Mucosa of descending colon (tissue), 3 donors: ENCODE measurements around the gene CNOT3. TPM values are rescaled to one million over a fixed set of nuclear protein-coding genes. Genes with fewer than 3 reads are reported as not detected.

ENCODE experiments used
- ATAC-seq: fragments of 200-7000 bp; cut with Tn5 transposase; one replicate; pipeline ENCODE4 v1.9.1; 2020; ENCODE audit warnings: mild to moderate bottlenecking, moderate library complexity
- DNase-seq, 3 donors: peaks; one replicate each; pipeline ENCODE4 v3.0.0-alpha.2; 2020
- H3K36me3 ChIP-seq: fragments of 200-600 bp; one replicate; pipeline ENCODE4 v1.8.0; 2021; ENCODE audit warnings: low read depth, mild to moderate bottlenecking
- H3K4me1 ChIP-seq: fragments of 200-600 bp; one replicate; pipeline ENCODE4 v1.8.0; 2021; ENCODE audit warnings: low read depth, mild to moderate bottlenecking
- H3K4me3 ChIP-seq: fragments of 200-600 bp; one replicate; pipeline ENCODE4 v1.8.0; 2021; ENCODE audit warnings: mild to moderate bottlenecking
- H3K9me3 ChIP-seq: fragments of 200-600 bp; one replicate; pipeline ENCODE4 v1.8.0; 2021; ENCODE audit warnings: mild to moderate bottlenecking
- intact Hi-C, 2 donors: fragments of 100-400 bp; cut with DNase I in 1 of 2; cut with micrococcal nuclease in 1 of 2; formaldehyde crosslinking; loops; one replicate each; pipeline versions ENCODE4 v1.11.0 to v1.11.1; 2022; cut with DNase I, micrococcal nuclease
- total RNA-seq, 3 donors: library from RNA; stranded (reverse); fragmentation: NEBNext Ultra II Directional in 2 of 3; extraction: Animal tissue kit (Norgen Biotek cat#: 25700) in 2 of 3; gene quantifications; one replicate each; pipeline versions ENCODE4 v1.2.1 to v1.2.4, GENCODE V29; 2021 to 2023
- TF ChIP-seq, protein P1 (sequence below): fragments of 200-600 bp; IDR thresholded peaks from one replicate; pipeline ENCODE4 v1.8.0; 2022; ENCODE audit warnings: antibody characterized with exemption, mild to moderate bottlenecking
- donor health status: DM: no; HTN: no; CAD: no; lungs with moderate emphysema.
- donor health status: DM: no; HTN: no; CAD: no.
- donor health status: DM: no; HTN: yes; CAD: no.

The CNOT3 gene
- total RNA-seq, 3 donors from 2014 or later = 42.4 to 47.9 (median 43.7) TPM

DNA sequence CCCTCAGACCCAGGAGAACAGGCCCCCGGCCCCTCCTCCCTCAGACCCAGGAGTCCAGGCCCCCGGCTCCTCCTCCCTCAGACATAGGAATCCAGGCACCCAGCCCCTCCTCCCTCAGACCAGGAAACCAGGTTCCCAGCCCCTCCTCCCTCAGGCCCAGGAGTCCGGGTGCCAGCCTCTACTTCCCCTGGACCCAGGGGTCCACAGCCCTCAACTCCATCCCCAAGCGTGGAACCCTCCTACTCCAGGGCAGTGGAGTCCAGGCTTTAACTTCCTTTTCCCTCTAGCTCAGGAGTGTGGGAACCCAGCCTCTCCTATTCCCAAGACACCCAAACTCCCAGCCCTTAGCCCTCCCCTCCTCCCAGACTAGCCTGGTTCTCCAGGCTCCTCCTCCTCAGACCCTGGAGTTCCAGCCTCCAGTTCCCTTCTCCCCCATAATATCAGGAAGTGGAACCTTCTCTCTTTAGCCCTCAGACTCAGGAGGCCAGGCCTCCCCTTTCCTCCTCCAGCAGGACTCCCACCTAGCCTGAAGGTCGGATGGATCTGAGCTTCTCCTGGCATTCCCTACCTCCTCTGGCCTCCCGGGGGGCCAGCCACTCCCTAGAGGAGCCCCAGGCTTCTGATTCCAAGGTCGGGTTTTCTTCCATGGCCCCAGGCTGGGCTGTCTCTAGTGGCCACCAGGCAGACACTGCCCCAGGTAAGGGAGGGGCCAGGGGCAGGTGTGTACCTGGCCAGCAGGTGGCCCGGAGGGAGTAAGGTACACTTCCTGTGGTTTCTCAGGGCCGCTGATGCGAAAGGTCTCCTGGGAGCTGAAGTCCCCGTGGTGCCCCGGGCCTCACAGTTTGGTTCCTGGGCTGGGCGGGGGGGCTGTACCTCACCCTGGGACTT is 35.2 kb downstream of the CNOT3 start, which contains the start of gene TMC4:
TSS of gene TMC4 (minus strand) at position 690 of the 888 bp plus-strand sequence. CDS start at position 647, 43 bp downstream.
- no peaks in the 10 kb centered on the region for H3K36me3 ChIP-seq
- peak within 1 kb of the TSS; percentile 27 for H3K4me3 ChIP-seq
- DNase-seq (peak; percentile 86 to 87 (median 86)), ATAC-seq (peak; percentile 97)
- no peaks in the 10 kb centered on the region for H3K9me3 ChIP-seq
- intact Hi-C loops = no loop called here
- H3K4me1 ChIP-seq = peaks cover 3% of the 10 kb centered on the region
- TF ChIP-seq, protein P1, sequence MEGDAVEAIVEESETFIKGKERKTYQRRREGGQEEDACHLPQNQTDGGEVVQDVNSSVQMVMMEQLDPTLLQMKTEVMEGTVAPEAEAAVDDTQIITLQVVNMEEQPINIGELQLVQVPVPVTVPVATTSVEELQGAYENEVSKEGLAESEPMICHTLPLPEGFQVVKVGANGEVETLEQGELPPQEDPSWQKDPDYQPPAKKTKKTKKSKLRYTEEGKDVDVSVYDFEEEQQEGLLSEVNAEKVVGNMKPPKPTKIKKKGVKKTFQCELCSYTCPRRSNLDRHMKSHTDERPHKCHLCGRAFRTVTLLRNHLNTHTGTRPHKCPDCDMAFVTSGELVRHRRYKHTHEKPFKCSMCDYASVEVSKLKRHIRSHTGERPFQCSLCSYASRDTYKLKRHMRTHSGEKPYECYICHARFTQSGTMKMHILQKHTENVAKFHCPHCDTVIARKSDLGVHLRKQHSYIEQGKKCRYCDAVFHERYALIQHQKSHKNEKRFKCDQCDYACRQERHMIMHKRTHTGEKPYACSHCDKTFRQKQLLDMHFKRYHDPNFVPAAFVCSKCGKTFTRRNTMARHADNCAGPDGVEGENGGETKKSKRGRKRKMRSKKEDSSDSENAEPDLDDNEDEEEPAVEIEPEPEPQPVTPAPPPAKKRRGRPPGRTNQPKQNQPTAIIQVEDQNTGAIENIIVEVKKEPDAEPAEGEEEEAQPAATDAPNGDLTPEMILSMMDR = peak; percentile 63

DNA sequence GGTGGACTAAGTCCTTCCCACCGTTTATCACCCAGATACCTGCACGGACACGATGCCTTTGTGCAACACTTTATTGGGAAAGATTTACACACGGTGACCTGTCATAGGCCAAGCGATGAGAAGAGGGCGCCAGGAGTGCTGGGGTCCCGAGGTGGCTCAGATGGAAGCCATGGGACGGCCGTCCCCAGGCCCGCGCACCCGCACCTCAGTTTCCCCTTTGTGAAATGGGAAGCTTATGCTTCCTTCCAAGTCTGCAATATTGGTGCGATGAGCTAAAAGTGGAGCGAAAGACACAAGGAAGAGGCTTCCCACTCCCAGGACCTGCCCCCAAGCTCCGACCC is 35.8 kb downstream of the CNOT3 start:
- Histone ChIP-seq H3K36me3 (no peaks in the 10 kb centered on the region), H3K9me3 (no peaks in the 10 kb centered on the region), H3K4me1 (peaks cover 2% of the 10 kb centered on the region), H3K4me3 (no peak overlapping the region)
- DNase-seq (no peak), ATAC-seq (no peak)
- TF ChIP-seq, protein P1 = no peak
- intact Hi-C loops = no loop called here

DNA sequence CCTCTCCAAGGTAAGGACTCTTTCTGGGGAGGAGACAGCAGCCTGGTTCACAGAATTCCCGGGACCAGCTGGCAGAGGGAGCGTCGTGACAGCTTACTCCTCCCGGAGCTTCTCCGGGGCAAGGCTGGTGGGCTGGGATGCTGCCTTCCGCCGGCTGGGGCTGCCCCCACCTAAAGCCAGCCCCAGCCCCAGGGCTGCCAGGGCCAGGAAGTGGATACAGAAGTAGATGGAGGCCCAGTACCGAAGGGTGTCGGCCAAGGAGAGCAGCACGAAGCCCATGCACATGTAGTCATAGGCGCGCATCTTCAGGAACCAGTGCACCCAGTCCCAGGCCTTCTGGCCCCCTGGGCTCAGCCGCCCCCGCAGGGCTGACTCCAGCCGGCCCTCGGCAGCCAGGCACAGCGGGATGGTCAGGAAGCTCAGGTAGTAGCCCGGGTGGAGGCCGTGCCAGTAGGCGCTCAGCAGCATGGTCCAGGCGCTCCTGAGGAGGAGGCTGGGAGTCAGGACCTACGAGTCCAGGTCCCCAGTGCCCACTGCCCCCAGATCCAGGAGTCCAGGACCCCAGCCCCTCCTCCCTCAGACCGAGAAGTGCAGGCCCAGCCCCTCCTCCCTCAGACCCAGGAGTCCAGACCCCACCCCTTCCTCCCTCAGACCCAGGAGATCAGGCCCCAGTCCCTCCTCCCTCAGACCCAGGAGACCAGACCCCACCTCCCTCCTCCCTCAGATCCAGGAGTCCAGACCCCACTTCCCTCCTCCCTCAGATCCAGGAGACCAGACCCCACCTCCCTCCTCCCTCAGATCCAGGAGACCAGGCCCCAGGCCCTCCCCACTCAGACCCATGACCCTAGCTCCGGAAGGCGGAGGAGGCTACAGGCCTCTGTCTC is 36.6 kb downstream of the CNOT3 start:
- no peak overlapping the region for H3K4me3 ChIP-seq
- intact Hi-C loops = no loop called here
- no peak for ATAC-seq
- no peaks in the 10 kb centered on the region for H3K36me3 ChIP-seq
- H3K4me1 ChIP-seq = no peaks in the 10 kb centered on the region
- TF ChIP-seq, protein P1 = no peak
- peak in 2 of 3 donors; percentile 32 to 49 for DNase-seq
- no peaks in the 10 kb centered on the region for H3K9me3 ChIP-seq

DNA sequence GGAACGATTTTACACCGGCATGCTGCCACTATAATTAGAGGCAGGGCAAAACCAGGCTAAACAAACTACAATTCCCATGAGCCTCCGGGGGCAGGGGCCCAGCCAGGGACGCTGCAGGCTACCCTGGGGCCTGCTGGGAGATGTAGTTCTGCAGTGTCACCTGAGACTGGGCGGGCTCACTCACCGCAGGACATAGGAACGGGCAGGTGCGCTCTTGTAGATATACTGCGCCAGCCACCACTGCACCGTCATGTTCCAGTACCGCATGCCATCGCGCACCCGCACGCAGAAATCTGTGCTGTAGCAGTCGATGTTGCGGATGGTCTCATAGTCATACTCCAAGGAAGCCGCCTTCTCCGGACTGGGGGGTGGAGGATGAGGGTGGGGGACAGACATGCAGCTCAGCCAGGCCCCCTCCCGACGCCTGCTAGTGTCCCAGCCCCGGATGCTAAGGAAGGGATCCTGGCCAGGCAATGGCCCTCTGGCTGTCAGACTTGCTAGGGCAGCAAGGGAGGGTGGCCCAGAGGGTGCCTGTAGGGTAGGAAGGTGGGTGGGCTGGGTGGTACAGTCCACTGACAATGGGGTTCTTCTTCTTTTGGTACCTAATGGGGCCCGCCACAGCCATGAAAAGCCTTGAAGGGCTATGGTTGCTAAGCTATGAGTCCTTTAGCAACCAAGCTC is 41.2 kb downstream of the CNOT3 start:
- intact Hi-C loops = no loop called here
- DNase-seq (peak; percentile 43 to 55 (median 47)), ATAC-seq (peak; percentile 55)
- H3K4me1 ChIP-seq = peaks cover 8% of the 10 kb centered on the region
- no peak overlapping the region for H3K4me3 ChIP-seq
- TF ChIP-seq, protein P1 = no peak
- no peaks in the 10 kb centered on the region for H3K9me3 ChIP-seq
- H3K36me3 ChIP-seq = no peaks in the 10 kb centered on the region

DNA sequence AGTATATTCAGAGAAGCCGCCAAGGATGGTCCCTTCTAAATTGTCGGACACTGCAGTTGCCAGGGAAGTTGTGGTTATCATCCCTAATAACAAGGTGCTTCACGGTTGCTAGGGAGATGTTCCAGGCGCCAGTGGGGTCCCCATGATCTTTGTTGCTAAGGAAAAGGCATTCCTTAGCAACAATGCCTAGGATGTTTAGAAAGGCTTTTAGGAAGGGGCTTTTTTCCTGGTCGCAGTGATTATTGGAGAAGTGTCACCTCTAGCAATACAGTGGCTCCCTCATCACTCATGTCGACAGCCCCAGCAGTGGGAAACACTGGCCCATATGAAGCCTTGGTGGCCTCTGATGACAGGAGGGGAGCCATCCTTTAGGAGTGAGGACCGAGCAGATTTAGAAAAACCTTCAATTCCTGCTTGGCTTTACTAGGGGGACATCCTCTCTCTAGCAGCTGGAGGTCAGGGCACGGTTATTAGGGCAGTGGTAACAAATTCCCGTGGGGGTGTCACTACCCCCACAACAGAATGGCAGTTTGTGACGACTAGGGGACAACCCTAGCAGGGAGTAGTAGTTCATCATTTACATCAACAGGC is 41.8 kb downstream of the CNOT3 start:
- ATAC-seq (no peak), DNase-seq (peak in 1 of 3 donors; percentile 23)
- intact Hi-C loops = no loop called here
- H3K9me3 ChIP-seq = no peaks in the 10 kb centered on the region
- TF ChIP-seq, protein P1 = no peak
- H3K4me1 ChIP-seq = peaks cover 8% of the 10 kb centered on the region
- no peak overlapping the region for H3K4me3 ChIP-seq
- no peaks in the 10 kb centered on the region for H3K36me3 ChIP-seq
